C4-2B (cell line): Measurements from ENCODE around the gene CTDSPL.

Experiments
- H3K27ac ChIP-seq: fragments of 450-650 bp; 2 replicates; pipeline ENCODE4 v1.5.1; 2017
- CTCF ChIP-seq: fragments of 450-650 bp; conservative IDR thresholded peaks from 2 replicates; pipeline ENCODE4 v1.5.1; 2017; ENCODE audit warnings: mild to moderate bottlenecking
- ZFX ChIP-seq: fragments of 450-650 bp; IDR thresholded peaks from 2 replicates; pipeline ENCODE4 v1.6.1; 2017

The CTDSPL gene

DNA sequence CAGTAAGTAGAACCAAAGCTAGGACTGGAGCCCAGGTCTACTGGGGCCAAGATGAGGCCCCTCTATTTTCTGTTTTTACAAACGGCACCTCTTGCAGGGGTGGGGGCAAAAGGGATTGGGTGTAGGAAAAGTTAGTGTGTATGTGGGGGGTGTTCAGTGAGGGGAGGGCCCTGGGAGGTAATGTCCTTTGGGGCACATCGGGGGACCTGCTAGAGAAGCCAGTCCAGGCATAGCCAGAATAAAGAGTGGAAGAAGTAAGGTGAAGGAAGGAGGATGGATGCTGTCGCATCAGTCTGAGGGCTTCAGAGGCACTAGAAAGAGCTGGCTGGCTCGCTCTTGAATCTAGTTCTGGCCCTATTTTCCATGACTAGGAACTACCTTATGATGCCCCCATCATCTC is 165.2 kb downstream of the CTDSPL start:
- TF ChIP-seq CTCF (no peak), ZFX (no peak)
- no peak overlapping the region for H3K27ac ChIP-seq

DNA sequence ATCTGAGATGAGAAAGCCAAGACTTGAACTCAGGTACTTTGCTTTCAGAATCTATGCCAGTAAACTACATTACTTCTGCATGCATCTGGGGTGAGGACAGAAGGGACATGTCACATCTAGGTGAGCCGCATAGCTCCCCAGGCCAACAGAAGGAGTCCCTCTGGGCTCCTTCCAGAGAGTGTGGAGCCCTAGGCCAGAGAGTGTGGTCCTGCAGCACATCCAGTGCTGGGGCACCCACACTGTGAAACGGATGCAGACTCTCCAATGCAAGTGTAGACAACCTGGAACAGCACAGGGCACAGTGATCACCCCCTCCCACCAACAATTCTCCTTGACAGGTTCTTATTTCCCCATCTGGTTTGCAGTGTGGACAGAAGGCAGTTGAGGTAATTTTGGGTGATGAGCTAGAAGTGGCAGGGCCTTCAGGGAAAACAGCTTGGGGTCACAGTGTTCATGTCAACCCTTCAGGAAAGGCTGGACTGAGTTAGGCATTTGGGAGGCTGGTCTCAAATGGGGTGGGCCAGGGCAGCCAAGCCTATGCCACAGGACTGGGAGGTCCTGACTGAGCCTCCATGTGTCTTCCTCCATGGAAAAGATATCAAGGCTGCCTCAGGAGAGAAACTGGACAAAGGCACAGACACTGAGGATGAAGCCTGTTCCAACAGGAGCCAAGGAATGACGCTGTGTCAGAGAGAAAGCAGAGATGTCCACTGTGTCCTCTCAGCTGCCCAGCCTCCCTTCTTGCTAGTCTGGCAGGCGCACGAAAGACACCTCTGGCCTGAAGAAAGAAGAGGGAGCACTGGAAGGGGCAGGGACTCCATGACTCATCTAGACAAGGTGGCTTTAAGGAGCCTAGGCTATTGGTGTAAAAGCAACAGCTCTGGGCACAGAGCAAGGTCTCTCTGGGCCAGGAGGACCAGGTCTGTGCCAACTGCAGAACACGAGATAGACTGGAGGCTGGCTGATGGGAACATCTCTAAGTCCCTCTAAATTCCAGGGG is 166.1 kb downstream of the CTDSPL start:
- no peak overlapping the region for H3K27ac ChIP-seq
- TF ChIP-seq CTCF = no peak
- TF ChIP-seq ZFX = no peak

DNA sequence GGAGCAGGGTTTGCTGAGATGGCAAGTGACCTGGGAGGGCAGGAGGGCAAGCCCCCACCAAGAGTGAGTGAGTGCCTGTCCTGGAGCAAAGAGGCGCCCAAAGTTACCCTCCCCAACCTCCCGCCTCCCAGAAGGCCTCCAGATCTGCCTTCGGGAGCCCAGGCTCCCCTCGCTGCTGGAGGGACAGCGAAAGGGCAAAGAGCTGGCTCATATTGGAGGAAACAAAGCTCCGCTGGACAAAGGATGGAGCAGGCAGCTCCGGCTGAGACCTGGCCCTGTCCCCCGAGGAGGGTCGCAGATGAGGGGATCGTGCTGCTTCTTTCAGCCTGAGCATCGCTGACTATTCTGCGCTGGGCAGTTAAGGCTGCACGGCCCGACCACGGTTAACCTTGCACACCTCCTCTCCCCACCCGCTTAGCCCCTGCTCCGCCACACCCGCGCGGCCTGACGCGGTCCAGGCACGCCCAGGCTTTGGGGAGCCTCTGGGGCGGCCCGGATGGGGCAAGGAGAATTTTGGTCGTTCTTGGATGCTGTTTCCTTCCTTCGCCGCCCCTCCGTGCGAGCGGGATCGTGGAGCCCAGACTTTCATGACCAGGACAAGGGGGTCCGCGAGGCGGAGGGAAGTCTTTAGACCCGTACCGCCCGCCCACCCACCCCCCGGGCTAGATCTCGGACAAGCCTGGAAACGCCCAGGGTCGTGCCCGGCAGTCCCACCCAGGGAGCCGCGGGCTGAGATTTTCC is 167.1 kb downstream of the CTDSPL start:
- H3K27ac ChIP-seq = no peak overlapping the region
- TF ChIP-seq CTCF (no peak), ZFX (no peak)

DNA sequence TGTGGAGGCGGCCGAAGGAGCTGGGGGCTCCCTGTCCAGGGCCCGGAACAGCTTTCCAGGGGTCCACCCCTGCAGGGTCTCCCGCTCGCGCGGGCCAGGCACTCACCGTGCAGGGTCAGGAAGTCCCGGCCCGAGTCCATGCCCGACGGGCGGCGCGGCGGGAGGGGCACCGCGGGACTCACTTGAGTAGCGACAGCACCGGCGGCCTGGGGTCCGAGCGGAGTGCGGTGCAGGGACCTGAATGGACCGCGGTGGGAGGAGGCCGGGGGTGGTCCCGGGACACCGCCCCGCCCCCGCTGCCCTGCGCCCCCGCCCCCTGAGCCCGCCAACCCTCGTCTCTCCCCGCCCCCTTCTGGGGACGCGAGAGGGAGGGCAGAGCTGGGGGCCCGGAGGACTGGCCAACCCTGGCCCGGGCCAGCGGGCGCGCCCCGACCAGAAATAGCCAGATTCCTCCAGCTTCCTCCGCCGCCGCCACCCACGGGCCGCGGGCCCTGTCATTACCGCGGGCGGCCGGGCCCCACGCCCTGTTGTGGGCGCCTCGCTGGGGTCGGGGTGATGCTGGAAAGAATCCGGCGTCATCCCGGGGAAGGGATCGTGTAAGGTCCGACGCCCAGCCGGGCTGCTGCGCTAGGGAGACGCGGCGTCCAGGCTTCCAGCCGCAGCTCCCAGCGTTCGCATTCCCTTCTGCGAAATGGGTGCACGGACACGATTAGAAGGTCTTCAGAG is 167.9 kb downstream of the CTDSPL start, which contains the start of gene PLCD1:
Gene PLCD1 (minus strand): TSS at position 243 of the 726 bp plus-strand sequence. CDS start 103 bp downstream, at position 140.
- H3K27ac ChIP-seq = no peak within 1 kb of the TSS
- TF ChIP-seq CTCF (no peak), ZFX (no peak)

DNA sequence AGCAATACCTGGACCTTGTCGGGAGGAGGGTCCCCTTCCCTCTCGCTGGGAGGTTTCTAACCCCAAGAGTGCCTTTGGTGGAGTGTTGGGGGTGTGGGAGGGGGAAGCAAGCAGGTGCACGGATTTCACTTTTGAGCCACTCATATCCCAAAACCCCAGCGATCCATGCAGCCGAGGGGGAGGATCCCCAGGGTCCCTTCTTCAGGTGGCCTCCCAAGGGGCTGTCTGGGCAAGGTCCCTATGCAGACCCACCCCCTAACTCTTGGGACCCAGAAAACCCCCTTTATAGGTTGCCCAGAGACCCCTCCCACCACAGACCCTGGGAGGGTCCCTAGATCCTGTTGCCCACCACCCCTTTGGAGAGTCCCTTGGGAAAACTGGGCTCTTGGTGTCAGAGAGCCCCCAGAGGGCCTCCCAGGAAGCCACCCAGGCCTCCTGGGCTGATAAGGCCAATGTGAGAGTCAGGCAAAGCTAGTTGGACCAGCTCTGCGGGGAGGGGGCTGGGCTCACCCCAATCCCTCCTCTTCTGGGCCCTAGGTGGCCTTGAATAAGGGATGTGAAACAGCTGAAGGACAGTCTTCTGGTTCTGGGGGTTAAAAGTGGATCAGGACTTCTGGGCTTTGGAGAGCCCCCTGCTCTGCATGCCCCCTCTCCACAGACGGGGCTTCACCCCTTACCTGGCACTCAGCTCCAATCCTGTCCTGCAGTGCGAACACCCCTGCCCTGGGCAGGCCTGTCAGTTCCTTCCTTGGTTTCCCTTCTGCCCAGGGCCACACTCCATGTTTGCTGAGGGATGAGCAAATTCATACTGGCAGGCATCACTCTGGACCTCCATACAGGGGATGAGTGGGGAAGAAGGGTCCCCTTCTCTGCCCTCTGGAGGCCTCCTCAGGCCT is 168.7 kb downstream of the CTDSPL start:
- no peak for TF ChIP-seq ZFX
- no peak for TF ChIP-seq CTCF
- H3K27ac ChIP-seq = no peak overlapping the region

GRCh38 chr3:38031022-38031994 is 169.6 kb downstream of the CTDSPL start:
- TF ChIP-seq CTCF (no peak), ZFX (no peak)
- H3K27ac ChIP-seq = no peak overlapping the region
